Stimulated activated CD4-positive, alpha-beta T cell treated with anti-CD3 and anti-CD28 coated beads, Interleukin-12 subunit alpha, Interleukin-12 subunit beta, amount 100 ng/mL, for 48 hours (primary cell): ENCODE data around the gene SH3RF1.

ENCODE experiments used
- DNase-seq, 3 donors: peaks; one replicate each; pipeline ENCODE4 v3.0.0-alpha.2; 2020; ENCODE audit warnings: low read depth in 2 of 3, low spot score in 1 of 3

Gene SH3RF1

GRCh38 chr4:169079942-169080827 is 190.6 kb downstream of the SH3RF1 start:
- peak in 1 of 3 donors; percentile 5 for DNase-seq

DNA sequence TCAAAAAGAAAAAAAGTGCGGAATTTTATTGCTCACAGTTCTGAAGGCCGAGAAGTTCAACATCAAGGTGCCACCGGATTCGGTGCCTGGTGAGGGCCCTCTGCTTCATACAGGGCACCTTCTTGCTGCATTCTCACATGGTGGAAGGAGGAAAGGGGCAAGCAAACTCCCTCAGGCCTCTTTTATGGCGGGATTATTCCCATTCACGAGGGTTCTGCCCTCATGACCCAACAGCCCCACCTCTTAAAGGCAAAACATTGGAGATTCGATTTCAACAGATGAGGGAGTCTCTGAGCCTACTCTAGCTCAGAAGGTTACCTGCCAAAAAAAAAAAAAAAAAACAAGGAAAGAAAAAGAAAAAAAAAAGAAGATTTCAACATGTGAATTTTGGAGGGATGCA is 196.6 kb downstream of the SH3RF1 start:
- no peak for DNase-seq

DNA sequence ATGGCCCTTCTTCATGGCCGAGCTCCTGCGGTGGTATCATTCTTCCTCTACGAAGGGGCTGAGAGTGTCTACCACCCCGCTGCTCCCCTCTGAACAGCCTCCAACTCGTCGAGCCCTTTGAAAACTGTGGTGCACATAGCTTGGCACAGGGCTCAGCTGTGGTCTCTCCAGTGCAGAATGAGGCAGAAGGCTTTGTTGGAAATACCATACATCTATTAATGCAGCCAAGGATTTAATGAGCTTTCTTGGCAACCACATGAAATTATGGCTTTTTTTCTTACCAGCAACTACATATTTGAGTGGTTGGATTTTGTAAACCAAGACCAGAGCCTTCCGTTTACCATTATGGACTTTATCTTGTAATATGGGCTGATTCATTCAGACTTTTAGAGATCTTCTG is 199.0 kb downstream of the SH3RF1 start:
- no peak for DNase-seq

GRCh38 chr4:169070895-169071218 is 199.9 kb downstream of the SH3RF1 start:
- DNase-seq, result no peak

DNA sequence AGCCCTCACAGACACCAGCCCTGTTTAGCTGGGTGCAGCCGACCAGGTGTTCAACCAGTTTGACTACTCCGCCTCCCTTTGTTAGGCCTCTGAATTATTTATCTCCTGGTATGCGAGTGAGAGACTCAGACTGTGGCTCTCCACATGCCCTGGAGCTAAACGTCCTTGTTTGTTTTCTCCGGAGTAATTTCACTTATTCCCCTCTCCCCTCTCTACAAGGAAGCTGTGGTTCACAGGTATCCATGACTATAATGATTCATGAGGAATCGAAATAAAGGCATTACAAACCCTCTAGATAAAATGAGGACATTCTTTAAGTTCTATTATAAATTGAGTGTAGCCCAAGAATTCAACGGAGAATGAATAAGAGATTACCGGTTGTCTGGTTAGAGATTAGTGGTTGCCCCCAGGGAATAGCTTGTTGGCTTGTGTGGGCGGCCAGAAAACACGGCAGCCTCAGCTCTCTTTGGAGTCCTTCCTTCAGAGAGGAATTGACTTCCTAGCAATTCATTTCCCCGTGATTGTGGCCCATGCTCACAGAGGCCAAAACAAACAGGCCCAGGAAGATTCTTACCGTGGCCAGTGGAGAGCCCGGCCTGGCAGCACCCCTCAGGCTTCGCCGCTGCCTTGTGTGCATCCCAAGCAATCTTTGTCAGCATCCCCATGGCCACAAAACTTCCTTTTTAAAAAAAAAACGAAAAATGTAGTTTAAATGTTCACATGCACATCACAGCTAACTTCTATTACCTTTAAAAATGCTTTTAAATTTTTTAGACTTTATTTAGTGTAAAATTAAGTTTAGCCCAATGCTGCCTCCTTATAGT is 200.5 kb downstream of the SH3RF1 start:
- no peak for DNase-seq

- no peak for DNase-seq
Observed at GRCh38 chr4:169068423-169068822, 202.3 kb downstream of the SH3RF1 start.

DNA sequence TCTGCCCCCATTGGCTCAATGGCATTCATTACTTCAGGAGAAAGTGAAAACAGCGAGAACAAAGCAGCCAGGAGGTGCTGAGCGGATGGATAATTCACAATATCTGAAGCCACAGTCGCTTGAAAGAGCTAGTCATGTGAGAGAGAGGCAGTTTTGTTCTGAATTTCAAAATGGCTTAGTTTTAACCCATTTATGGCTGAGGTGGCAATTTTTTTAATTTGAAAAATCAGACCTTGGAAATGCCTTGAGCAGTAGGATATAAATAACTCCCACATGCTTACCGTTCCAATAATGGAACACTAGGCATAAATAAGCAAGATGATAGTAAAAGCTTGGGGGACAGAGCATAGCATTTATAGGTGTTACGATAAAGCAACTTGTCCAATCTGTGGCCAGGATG is 203.8 kb downstream of the SH3RF1 start:
- DNase-seq, result no peak

DNA sequence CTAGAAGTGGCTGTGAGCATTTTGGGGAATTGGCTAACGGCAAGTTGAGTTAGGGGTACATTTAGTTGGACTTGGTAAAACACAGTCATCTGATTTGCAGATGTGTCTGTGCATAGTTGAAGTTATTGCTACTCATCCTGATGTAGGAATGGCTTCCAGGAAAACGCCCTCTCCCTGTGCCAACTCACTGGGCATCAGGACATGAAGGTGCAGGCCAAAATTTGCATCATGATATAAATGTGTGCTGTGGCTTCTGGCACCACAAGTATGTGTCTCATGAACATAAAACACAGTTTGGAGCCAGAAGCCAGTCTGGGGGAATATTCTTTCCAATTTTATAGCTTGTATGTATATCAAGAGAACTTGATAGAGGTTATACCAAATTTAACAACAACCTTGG is 206.5 kb downstream of the SH3RF1 start:
- no peak for DNase-seq

DNA sequence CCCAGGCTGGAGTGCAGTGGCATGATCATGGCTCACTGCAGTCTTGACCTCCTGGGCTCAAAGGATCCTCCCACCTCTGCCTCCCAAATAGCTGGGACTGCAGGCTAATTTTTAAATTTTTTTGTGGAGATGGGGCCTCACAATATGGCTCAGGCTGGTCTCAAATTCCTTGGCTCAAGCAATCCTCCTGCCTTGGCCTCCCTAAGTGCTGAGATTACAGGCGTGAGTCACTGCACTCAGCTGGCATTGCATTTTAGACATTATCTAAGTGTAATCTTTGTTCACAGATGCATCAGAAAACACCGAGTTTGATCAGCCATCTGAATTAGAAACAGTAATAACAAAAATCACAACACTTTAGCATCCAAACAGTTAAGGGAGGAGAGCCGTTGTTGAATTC is 207.3 kb downstream of the SH3RF1 start:
- DNase-seq, result no peak

DNA sequence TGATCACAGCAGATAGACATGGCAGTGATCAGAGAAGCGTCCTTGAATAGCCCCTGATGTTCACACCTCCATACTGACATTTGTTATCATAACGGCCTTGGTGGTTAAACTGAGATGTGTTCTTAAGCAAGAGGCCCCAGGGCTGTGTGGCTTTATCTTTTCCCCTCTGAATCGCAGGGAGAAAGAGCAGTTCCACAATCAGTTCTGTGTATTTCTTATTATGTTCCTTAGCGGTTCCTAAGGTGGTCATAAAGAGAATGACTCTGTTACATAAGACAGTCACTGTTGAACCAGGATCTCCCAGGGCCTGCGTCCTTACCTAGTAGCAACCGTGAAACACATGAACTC is 207.9 kb downstream of the SH3RF1 start:
- no peak for DNase-seq

- no peak for DNase-seq
Observed at GRCh38 chr4:169061386-169061785, 209.4 kb downstream of the SH3RF1 start.

GRCh38 chr4:169060391-169061091 is 210.2 kb downstream of the SH3RF1 start:
- DNase-seq, result no peak

- DNase-seq, result no peak
Observed at GRCh38 chr4:169059306-169060211, 211.2 kb downstream of the SH3RF1 start.

GRCh38 chr4:169058312-169058711 is 212.4 kb downstream of the SH3RF1 start:
- no peak for DNase-seq

GRCh38 chr4:169054879-169055278 is 215.9 kb downstream of the SH3RF1 start:
- no peak for DNase-seq

GRCh38 chr4:169052594-169052945 is 218.2 kb downstream of the SH3RF1 start:
- no peak for DNase-seq

GRCh38 chr4:169051761-169052593 is 218.8 kb downstream of the SH3RF1 start:
- no peak for DNase-seq

- DNase-seq, result no peak
Observed at GRCh38 chr4:169050881-169051760, 219.6 kb downstream of the SH3RF1 start.

- DNase-seq, result no peak
Observed at GRCh38 chr4:169050284-169050683, 220.5 kb downstream of the SH3RF1 start.
